IPS-18c (cell line): Measurements from ENCODE around the gene SDSL.

ENCODE experiments used
- H3K4me3 ChIP-seq: 2 replicates; pipeline ENCODE4 v1.7.0; 2013; ENCODE audit warnings: low read depth, mild to moderate bottlenecking, low read length, moderate library complexity; ENCODE audit not compliant: insufficient read depth
- H3K9me3 ChIP-seq: one replicate; pipeline ENCODE4 v1.6.1; 2013; ENCODE audit warnings: mild to moderate bottlenecking, low read length, moderate library complexity; ENCODE audit not compliant: control insufficient read depth, insufficient read depth

The SDSL gene

GRCh38 chr12:113392520-113392919 lies 29.7 kb upstream of the SDSL start:
- peaks cover 2% of the 10 kb centered on the region for H3K9me3 ChIP-seq
- no peak overlapping the region for H3K4me3 ChIP-seq

GRCh38 chr12:113392988-113393579 lies 29.1 kb upstream of the SDSL start:
- H3K4me3 ChIP-seq = no peak overlapping the region
- H3K9me3 ChIP-seq = peaks cover 2% of the 10 kb centered on the region

- H3K9me3 ChIP-seq = peaks cover 2% of the 10 kb centered on the region
- no peak overlapping the region for H3K4me3 ChIP-seq
These were observed 28.4 kb upstream of the SDSL start for GRCh38 chr12:113393749-113394148.

GRCh38 chr12:113395119-113395518 lies 27.1 kb upstream of the SDSL start:
- no peak overlapping the region for H3K4me3 ChIP-seq

GRCh38 chr12:113396200-113396599 lies 26.0 kb upstream of the SDSL start:
- Histone ChIP-seq H3K4me3 (no peak overlapping the region), H3K9me3 (peaks cover 2% of the 10 kb centered on the region)

More at GRCh38 chr12:113395119-113395518, 27.1 kb upstream of the SDSL start:
- peaks cover 2% of the 10 kb centered on the region for H3K9me3 ChIP-seq

GRCh38 chr12:113396828-113397496 lies 25.2 kb upstream of the SDSL start:
- Histone ChIP-seq H3K9me3 (peaks cover 2% of the 10 kb centered on the region), H3K4me3 (no peak overlapping the region)

- Histone ChIP-seq H3K9me3 (peaks cover 2% of the 10 kb centered on the region), H3K4me3 (no peak overlapping the region)
These were observed 24.5 kb upstream of the SDSL start for GRCh38 chr12:113397497-113398197.

GRCh38 chr12:113398346-113399290 lies 23.6 kb upstream of the SDSL start:
- H3K9me3 ChIP-seq = peaks cover 2% of the 10 kb centered on the region
- H3K4me3 ChIP-seq = no peak overlapping the region

- Histone ChIP-seq H3K9me3 (peaks cover 2% of the 10 kb centered on the region), H3K4me3 (no peak overlapping the region)
These were observed 22.7 kb upstream of the SDSL start for GRCh38 chr12:113399490-113399889.

- H3K9me3 ChIP-seq = no peaks in the 10 kb centered on the region
- H3K4me3 ChIP-seq = no peak overlapping the region
These were observed 21.8 kb upstream of the SDSL start for GRCh38 chr12:113400362-113400761.

- Histone ChIP-seq H3K9me3 (no peaks in the 10 kb centered on the region), H3K4me3 (no peak overlapping the region)
These were observed 20.8 kb upstream of the SDSL start for GRCh38 chr12:113401066-113402000.

GRCh38 chr12:113402586-113403260 lies 19.5 kb upstream of the SDSL start:
- H3K4me3 ChIP-seq = no peak overlapping the region
- no peaks in the 10 kb centered on the region for H3K9me3 ChIP-seq

GRCh38 chr12:113403435-113404415 lies 18.5 kb upstream of the SDSL start, which contains the start of gene SDS:
Gene SDS (minus strand): TSS chr12:113403887. CDS start chr12:113399708, 4,179 bp downstream.
- no peaks in the 10 kb centered on the region for H3K9me3 ChIP-seq
- no peak within 1 kb of the TSS for H3K4me3 ChIP-seq

GRCh38 chr12:113405694-113406093 lies 16.5 kb upstream of the SDSL start:
- Histone ChIP-seq H3K9me3 (no peaks in the 10 kb centered on the region), H3K4me3 (no peak overlapping the region)
